MM.1S (cell line): Measurements from ENCODE around the gene PLK5.

Experiments used
- CTCF ChIP-seq: fragments of 300-600 bp; sonication (generic); IDR thresholded peaks from 2 replicates; pipeline ENCODE4 v1.5.1; 2016; ENCODE audit warnings: antibody characterized with exemption, low read length, mixed read lengths
- EZH2 ChIP-seq: fragments of 300-600 bp; sonication (generic); optimal IDR thresholded peaks from 2 replicates; pipeline ENCODE3; 2017; ENCODE audit warnings: low read depth, mild to moderate bottlenecking, antibody characterized with exemption, low read length, mixed read lengths

GRCh38 chr19:1501200-1501595 lies 22.7 kb upstream of the PLK5 start:
- TF ChIP-seq CTCF, result no peak
- TF ChIP-seq EZH2, result no peak
